ENCODE measurements around the gene BID. TPM values are rescaled to one million over a fixed set of nuclear protein-coding genes. Genes with fewer than 3 reads are reported as not detected.
A peak's percentile ranks its signal among the peaks of the same experiment; 100 is the strongest.

Gene BID
- total RNA-seq, 1 experiment from 2014 or later = 58.2 TPM

GRCh38 chr22:17728786-17729185 is 45.5 kb downstream of the BID start:
- Histone ChIP-seq H3K27ac (ENCODE audit: low read depth, low read length) (no peak overlapping the region), H3K36me3 (ENCODE audit: control insufficient read depth in 1 of 2, insufficient read depth in 2 of 2, low read length in 2 of 2) (peaks cover 7 to 24% of the 10 kb centered on the region in 2 experiments; a peak in 3 of 4 replicates), H3K9ac (ENCODE audit: low read length) (no peak overlapping the region), H2AFZ (ENCODE audit: low read depth, low read length, poor library complexity, severe bottlenecking) (no peak overlapping the region), H3K9me3 (ENCODE audit: control insufficient read depth in 1 of 2, insufficient read depth in 1 of 2, low read depth in 1 of 2, low read length in 2 of 2) (no peaks in the 10 kb centered on the region), H3K4me1 (ENCODE audit: control insufficient read depth in 1 of 2, insufficient read depth in 2 of 2, low read length in 2 of 2) (no peaks in the 10 kb centered on the region), H4K20me1 (ENCODE audit: insufficient read depth) (no peaks in the 10 kb centered on the region), H3K4me3 (replicated peaks in 1 of 2; ENCODE audit: low read depth in 1 of 2, low read length in 2 of 2) (no peak overlapping the region), H3K79me2 (ENCODE audit: insufficient read depth, low read length) (no peaks in the 10 kb centered on the region), H3K9me2 (ENCODE audit: insufficient read depth) (no peaks in the 10 kb centered on the region), H3K4me2 (ENCODE audit: low read length) (no peak overlapping the region), H3K27me3 (ENCODE audit: insufficient read depth, low read length) (no peaks in the 10 kb centered on the region)
- no peak for ATAC-seq
- TF ChIP-seq ELF1 (IDR thresholded peaks at IDR 0.05; ENCODE audit: borderline replicate concordance, low read depth) = no peak
- no peak for TF ChIP-seq MAX (IDR thresholded peaks at IDR 0.05)
- TF ChIP-seq ZFX (IDR thresholded peaks at IDR 0.05) = no peak
- no peak for TF ChIP-seq FOSL1 (IDR thresholded peaks at IDR 0.05; ENCODE audit: low read depth)
- no peak for TF ChIP-seq REST (IDR thresholded peaks at IDR 0.05; ENCODE audit: low read depth)
- no peak for TF ChIP-seq ATF3 (IDR thresholded peaks at IDR 0.05)
- no peak for TF ChIP-seq CEBPB (IDR thresholded peaks at IDR 0.05; ENCODE audit: low read depth)
- no peak for TF ChIP-seq POLR2A (IDR thresholded peaks at IDR 0.05; ENCODE audit: borderline replicate concordance, extremely low read depth, insufficient read depth, insufficient read length)
- no peak for TF ChIP-seq SIN3A (IDR thresholded peaks at IDR 0.05; ENCODE audit: low read depth)
- no peak for TF ChIP-seq JUND (IDR thresholded peaks at IDR 0.05)
- TF ChIP-seq YY1 (IDR thresholded peaks at IDR 0.05; ENCODE audit: extremely low read depth, insufficient replicate concordance, low read depth, low read length) = no peak
- no peak for TF ChIP-seq EGR1 (IDR thresholded peaks at IDR 0.05; ENCODE audit: low read depth)
- TF ChIP-seq RAD21 (IDR thresholded peaks at IDR 0.05; ENCODE audit: low read depth) = no peak
- TF ChIP-seq ZBTB33 (IDR thresholded peaks at IDR 0.05; ENCODE audit: extremely low read depth, insufficient replicate concordance, low read length) = no peak
- intact Hi-C loops (cut with micrococcal nuclease) = no loop called here
- POLR2A ChIA-PET = no interaction called here
- RAD21 ChIA-PET (ENCODE audit: low non-redundant PET in 1 of 2, low total read pairs in 2 of 2, uncharacterized antibody in 2 of 2, unreplicated experiment in 2 of 2) = no interaction called here
- TSS peak; percentile 36 for BruUV-seq (replicated peaks)
- CTCF ChIA-PET = no interaction called here
- no peak for DNase-seq (ENCODE audit: low read depth, low spot score)
